HepG2 (cell line): ENCODE results near the gene ANKRD55. TPM values are rescaled to one million over a fixed set of nuclear protein-coding genes. Genes with fewer than 3 reads are reported as not detected.

Source experiments
- EP300 ChIP-seq, 3 experiments: sonication (generic) in 1 of 3; formaldehyde crosslinking in 1 of 3; IDR thresholded peaks; 2 replicates each; pipeline versions ENCODE4 v1.5.1 to v1.6.1; 2011 to 2020; ENCODE audit warnings: low read depth in 2 of 3, low read length in 2 of 3, borderline replicate concordance in 1 of 3, improper control_type of control experiment in 1 of 3, mild to moderate bottlenecking in 1 of 3, missing genetic modification reagents in 1 of 3, moderate library complexity in 1 of 3
- HNF4A ChIP-seq: sonication (generic); formaldehyde crosslinking; IDR thresholded peaks from 2 replicates; pipeline ENCODE4 v1.4.0; 2020; ENCODE audit warnings: missing genetic modification reagents
- HOXA5 ChIP-seq: sonication (generic); formaldehyde crosslinking; IDR thresholded peaks from 2 replicates; pipeline ENCODE4 v1.4.0; 2020; ENCODE audit warnings: missing genetic modification reagents
- IRF2 ChIP-seq: IDR thresholded peaks from 2 replicates; pipeline ENCODE4 v1.6.1; 2018; ENCODE audit warnings: missing genetic modification reagents, missing compliant biosample characterization
- MIER2 ChIP-seq: IDR thresholded peaks from 2 replicates; pipeline ENCODE4 v1.6.1; 2016; ENCODE audit warnings: missing biosample characterization, missing genetic modification reagents
- NFIC ChIP-seq: IDR thresholded peaks from 2 replicates; pipeline ENCODE4 v1.6.1; 2012; ENCODE audit warnings: mild to moderate bottlenecking, low read length, inconsistent platforms
- PITX1 ChIP-seq: sonication (generic); formaldehyde crosslinking; IDR thresholded peaks from 2 replicates; pipeline ENCODE4 v1.5.1; 2020; ENCODE audit warnings: mild to moderate bottlenecking, missing genetic modification reagents
- POGZ ChIP-seq: sonication (generic); formaldehyde crosslinking; IDR thresholded peaks from 2 replicates; pipeline ENCODE4 v1.4.0; 2020; ENCODE audit warnings: mild to moderate bottlenecking, missing genetic modification reagents
- RCOR2 ChIP-seq: IDR thresholded peaks from 2 replicates; pipeline ENCODE4 v1.6.1; 2016; ENCODE audit warnings: missing biosample characterization, missing genetic modification reagents
- RXRB ChIP-seq: IDR thresholded peaks from 2 replicates; pipeline ENCODE4 v1.6.1; 2016; ENCODE audit warnings: borderline replicate concordance, missing genetic modification reagents, missing compliant biosample characterization
- SALL1 ChIP-seq: sonication (generic); formaldehyde crosslinking; IDR thresholded peaks from 2 replicates; pipeline ENCODE4 v1.8.0; 2022; ENCODE audit warnings: mild to moderate bottlenecking, missing genetic modification reagents
- SOX5 ChIP-seq: IDR thresholded peaks from 2 replicates; pipeline ENCODE4 v1.6.1; 2016; ENCODE audit warnings: borderline replicate concordance
- SOX6 ChIP-seq, 2 experiments: fragments of 450-650 bp in 1 of 2; sonication (generic) in 1 of 2; formaldehyde crosslinking in 1 of 2; IDR thresholded peaks; 2 replicates each; pipeline versions ENCODE4 v1.4.0 to v1.6.1; 2017 to 2020; ENCODE audit warnings: antibody characterized with exemption in 1 of 2, mild to moderate bottlenecking in 1 of 2, missing genetic modification reagents in 1 of 2
- SRSF9 ChIP-seq: fragments of 200-400 bp; formaldehyde crosslinking; IDR thresholded peaks from 2 replicates; pipeline ENCODE4 v1.6.1; 2018; ENCODE audit warnings: borderline replicate concordance, mild to moderate bottlenecking, low read depth, low read length; ENCODE audit not compliant: insufficient read depth, poor library complexity, severe bottlenecking
- STAG1 ChIP-seq: sonication (generic); formaldehyde crosslinking; IDR thresholded peaks from 2 replicates; pipeline ENCODE4 v1.4.0; 2020; ENCODE audit warnings: missing genetic modification reagents
- TBX2 ChIP-seq: sonication (generic); formaldehyde crosslinking; IDR thresholded peaks from 2 replicates; pipeline ENCODE4 v1.5.0; 2020; ENCODE audit warnings: missing genetic modification reagents, mild to moderate bottlenecking, borderline replicate concordance
- THAP11 ChIP-seq: IDR thresholded peaks from 2 replicates; pipeline ENCODE4 v1.6.1; 2016; ENCODE audit warnings: missing biosample characterization, missing genetic modification reagents
- ZFP90 ChIP-seq: sonication (generic); formaldehyde crosslinking; IDR thresholded peaks from 2 replicates; pipeline ENCODE4 v1.8.0; 2022; ENCODE audit warnings: missing genetic modification reagents, mild to moderate bottlenecking, inconsistent platforms, borderline replicate concordance
- ZMYM2 ChIP-seq: sonication (generic); formaldehyde crosslinking; IDR thresholded peaks from 2 replicates; pipeline ENCODE4 v1.8.0; 2022; ENCODE audit warnings: mild to moderate bottlenecking, missing genetic modification reagents
- ZNF720 ChIP-seq: sonication (generic); formaldehyde crosslinking; IDR thresholded peaks from 2 replicates; pipeline ENCODE4 v1.4.0; 2020; ENCODE audit warnings: missing genetic modification reagents
- ZNF747 ChIP-seq: sonication (generic); formaldehyde crosslinking; IDR thresholded peaks from 2 replicates; pipeline ENCODE4 v1.8.1; 2023; ENCODE audit warnings: missing genetic modification reagents, mild to moderate bottlenecking, borderline replicate concordance
- polyA plus RNA-seq, 8 experiments: library from polyadenylated mRNA; depleted of rRNA in 3 of 8; stranded (reverse) in 7 of 8; unstranded in 1 of 8; fragments of >200 nt; fragmentation: Illumina TruSeq in 4 of 8; extraction: Trizol in 4 of 8; gene quantifications; 2 replicates each; pipeline versions ENCODE4 v1.2.1 to v1.2.3, GENCODE V29; 2011 to 2016; ENCODE audit warnings: low read depth in 4 of 8, missing spikeins in 1 of 8, mixed read lengths in 1 of 8; ENCODE audit not compliant: insufficient read depth in 1 of 8
- total RNA-seq, 5 experiments: library from RNA; depleted of rRNA; stranded (reverse); fragments of >200 nt; fragmentation: Illumina TruSeq; extraction: Trizol; gene quantifications; 2 replicates each; pipeline ENCODE4 v1.2.3, GENCODE V29; 2016; ENCODE audit warnings: low read depth in 1 of 5
- TF ChIP-seq, protein P1 (sequence below): sonication (generic); formaldehyde crosslinking; IDR thresholded peaks from 2 replicates; pipeline ENCODE4 v1.4.0; 2020; ENCODE audit warnings: missing genetic modification reagents
- TF ChIP-seq, protein P2 (sequence below): sonication (generic); formaldehyde crosslinking; IDR thresholded peaks from 2 replicates; pipeline ENCODE4 v1.4.0; 2020; ENCODE audit warnings: missing genetic modification reagents, borderline replicate concordance
- TF ChIP-seq, protein P3 (sequence below): IDR thresholded peaks from 2 replicates; pipeline ENCODE4 v1.6.1; 2016; ENCODE audit warnings: low read depth
- TF ChIP-seq, protein P4 (sequence below): IDR thresholded peaks from 2 replicates; pipeline ENCODE4 v1.6.1; 2016

Gene ANKRD55
- total and polyA plus RNA-seq, 2 of the 13 experiments (the other 11 are each of a cell fraction or from before 2014, with no cell fraction given): 0.11 to 0.28 TPM

DNA sequence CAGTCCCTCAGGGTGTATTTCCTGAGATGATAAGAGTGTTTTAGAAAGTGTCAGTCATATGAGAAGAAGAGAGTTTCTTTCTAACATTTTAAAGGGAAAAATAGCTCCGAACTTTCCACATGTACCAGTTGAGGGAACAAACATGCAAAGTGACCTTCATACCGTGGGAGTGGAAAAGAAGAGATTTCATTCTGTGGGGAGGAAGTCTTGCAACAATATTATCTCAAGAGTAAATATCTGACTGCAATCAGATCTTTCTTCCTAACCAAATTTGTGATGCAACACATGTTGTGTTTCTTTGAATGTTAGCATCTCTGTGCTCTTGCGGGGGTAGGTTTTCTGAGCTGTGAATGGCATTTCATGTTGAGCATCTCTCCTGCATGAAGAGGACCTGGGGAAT, 30.6 kb downstream of the ANKRD55 start (continued):
- TF ChIP-seq MIER2 (CRISPR knock-in tag) (peak; percentile 68; the same call in 1 of the 2 replicates), RCOR2 (peak; percentile 90), HOXA5 (CRISPR knock-in tag) (peak; percentile 71; the same call in 1 of the 2 replicates), POGZ (peak; percentile 78), EP300 (IDR thresholded peaks at IDR 0.05; ENCODE audit: low read depth in 2 of 2, low read length in 2 of 2) (peak in 1 of 2 experiments; percentile 97; a peak in 2 of 4 replicates), EP300 (CRISPR knock-in tag; IDR thresholded peaks at IDR 0.05; ENCODE audit: borderline replicate concordance) (peak; percentile 88), IRF2 (CRISPR knock-in tag) (peak; percentile 79), HNF4A (CRISPR knock-in tag) (peak; percentile 89), THAP11 (CRISPR knock-in tag) (peak; percentile 72), SRSF9 (no peak), ZMYM2 (CRISPR knock-in tag) (peak; percentile 62), SOX6 (IDR thresholded peaks at IDR 0.05) (no peak), SOX6 (CRISPR knock-in tag; IDR thresholded peaks at IDR 0.05) (peak; percentile 96), ZFP90 (CRISPR knock-in tag) (no peak), ZNF747 (CRISPR knock-in tag) (no peak), PITX1 (CRISPR knock-in tag) (0 out of 2 replicates have a peak, but pooled peaks have one; percentile 28), TBX2 (CRISPR knock-in tag) (0 out of 2 replicates have a peak, but pooled peaks have one; percentile 38), NFIC (peak; percentile 86), SALL1 (CRISPR knock-in tag) (peak; percentile 61; the same call in 1 of the 2 replicates), STAG1 (CRISPR knock-in tag) (0 out of 2 replicates have a peak, but pooled peaks have one; percentile 14), RXRB (CRISPR knock-in tag) (peak; percentile 61), ZNF720 (CRISPR knock-in tag) (no peak), SOX5 (CRISPR knock-in tag) (peak; percentile 90)
- TF ChIP-seq, protein P1, sequence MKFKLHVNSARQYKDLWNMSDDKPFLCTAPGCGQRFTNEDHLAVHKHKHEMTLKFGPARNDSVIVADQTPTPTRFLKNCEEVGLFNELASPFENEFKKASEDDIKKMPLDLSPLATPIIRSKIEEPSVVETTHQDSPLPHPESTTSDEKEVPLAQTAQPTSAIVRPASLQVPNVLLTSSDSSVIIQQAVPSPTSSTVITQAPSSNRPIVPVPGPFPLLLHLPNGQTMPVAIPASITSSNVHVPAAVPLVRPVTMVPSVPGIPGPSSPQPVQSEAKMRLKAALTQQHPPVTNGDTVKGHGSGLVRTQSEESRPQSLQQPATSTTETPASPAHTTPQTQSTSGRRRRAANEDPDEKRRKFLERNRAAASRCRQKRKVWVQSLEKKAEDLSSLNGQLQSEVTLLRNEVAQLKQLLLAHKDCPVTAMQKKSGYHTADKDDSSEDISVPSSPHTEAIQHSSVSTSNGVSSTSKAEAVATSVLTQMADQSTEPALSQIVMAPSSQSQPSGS (CRISPR knock-in tag): peak; percentile 90
- TF ChIP-seq, protein P2, sequence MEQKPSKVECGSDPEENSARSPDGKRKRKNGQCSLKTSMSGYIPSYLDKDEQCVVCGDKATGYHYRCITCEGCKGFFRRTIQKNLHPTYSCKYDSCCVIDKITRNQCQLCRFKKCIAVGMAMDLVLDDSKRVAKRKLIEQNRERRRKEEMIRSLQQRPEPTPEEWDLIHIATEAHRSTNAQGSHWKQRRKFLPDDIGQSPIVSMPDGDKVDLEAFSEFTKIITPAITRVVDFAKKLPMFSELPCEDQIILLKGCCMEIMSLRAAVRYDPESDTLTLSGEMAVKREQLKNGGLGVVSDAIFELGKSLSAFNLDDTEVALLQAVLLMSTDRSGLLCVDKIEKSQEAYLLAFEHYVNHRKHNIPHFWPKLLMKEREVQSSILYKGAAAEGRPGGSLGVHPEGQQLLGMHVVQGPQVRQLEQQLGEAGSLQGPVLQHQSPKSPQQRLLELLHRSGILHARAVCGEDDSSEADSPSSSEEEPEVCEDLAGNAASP (CRISPR knock-in tag): peak; percentile 68; the same call in 1 of the 2 replicates
- TF ChIP-seq, protein P3, sequence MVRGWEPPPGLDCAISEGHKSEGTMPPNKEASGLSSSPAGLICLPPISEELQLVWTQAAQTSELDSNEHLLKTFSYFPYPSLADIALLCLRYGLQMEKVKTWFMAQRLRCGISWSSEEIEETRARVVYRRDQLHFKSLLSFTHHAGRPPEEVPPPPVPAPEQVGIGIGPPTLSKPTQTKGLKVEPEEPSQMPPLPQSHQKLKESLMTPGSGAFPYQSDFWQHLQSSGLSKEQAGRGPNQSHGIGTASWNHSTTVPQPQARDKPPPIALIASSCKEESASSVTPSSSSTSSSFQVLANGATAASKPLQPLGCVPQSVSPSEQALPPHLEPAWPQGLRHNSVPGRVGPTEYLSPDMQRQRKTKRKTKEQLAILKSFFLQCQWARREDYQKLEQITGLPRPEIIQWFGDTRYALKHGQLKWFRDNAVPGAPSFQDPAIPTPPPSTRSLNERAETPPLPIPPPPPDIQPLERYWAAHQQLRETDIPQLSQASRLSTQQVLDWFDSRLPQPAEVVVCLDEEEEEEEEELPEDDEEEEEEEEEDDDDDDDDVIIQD: 0 out of 2 replicates have a peak, but pooled peaks have one; percentile 23
- TF ChIP-seq, protein P4, sequence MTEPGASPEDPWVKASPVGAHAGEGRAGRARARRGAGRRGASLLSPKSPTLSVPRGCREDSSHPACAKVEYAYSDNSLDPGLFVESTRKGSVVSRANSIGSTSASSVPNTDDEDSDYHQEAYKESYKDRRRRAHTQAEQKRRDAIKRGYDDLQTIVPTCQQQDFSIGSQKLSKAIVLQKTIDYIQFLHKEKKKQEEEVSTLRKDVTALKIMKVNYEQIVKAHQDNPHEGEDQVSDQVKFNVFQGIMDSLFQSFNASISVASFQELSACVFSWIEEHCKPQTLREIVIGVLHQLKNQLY (CRISPR knock-in tag): peak; percentile 56; the same call in 1 of the 2 replicates
